ENCODE data around the gene NEK11.
A peak's percentile ranks its signal among the peaks of the same experiment; 100 is the strongest.
"Not testable (repeated sequence)": the region's sequence is repeated elsewhere in the genome, so short reads cannot be mapped to it uniquely, and the experiment has no call there.

The NEK11 gene

DNA sequence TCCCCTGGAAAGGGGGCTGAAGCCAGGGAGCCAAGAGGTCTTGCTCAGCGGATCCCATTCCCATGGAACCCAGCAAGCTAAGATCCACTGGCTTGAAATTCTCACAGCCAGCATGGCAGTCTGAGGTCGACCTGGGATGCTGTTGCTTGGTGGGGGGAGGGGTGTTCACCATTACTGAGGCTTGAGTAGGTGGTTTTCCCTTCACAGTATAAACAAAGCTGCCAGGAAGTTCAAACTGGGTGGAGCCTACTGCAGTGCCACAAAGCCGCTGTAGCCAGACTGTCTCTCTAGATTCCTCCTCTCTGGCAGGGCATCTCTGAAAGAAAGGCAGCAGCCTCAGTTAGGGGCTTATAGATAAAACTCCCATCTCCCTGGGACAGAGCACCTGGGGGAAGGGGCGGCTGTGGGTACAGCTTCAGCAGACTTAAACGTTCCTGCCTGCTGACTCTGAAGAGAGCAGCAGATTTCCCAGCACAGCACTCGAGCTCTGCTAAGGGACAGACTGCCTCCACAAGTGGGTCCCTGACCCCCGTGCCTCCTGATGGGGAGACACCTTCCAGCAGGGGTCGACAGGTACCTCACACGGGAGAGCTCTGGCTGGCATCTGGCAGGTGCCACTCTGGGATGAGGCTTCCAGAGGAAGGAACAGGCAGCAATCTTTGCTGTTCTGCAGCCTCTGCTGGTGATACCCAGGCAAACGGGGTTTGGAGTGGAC, 15.8 kb downstream of the NEK11 start:
- DNase-seq (ENCODE audit: low spot score) = not testable (repeated sequence)

DNA sequence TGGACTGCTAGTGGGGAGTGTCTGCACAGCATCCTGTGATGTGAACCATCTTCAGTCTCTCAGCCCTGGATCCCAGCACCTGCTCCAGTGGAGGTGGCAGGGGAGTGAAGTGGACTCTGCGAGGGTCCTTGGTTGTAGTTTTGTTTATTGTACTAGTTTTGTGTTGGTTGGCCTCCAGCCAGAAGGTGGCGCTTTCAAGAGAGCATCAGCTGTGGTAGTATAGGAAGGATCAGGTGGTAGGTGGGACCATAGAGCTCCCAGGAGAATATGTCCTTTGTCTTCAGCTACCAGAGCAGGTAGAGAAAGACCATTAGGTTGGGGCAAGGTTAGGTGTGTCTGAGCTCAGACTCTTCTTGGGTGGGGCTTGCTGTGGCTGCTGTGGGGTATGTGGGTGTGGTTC, 20.9 kb downstream of the NEK11 start:
- DNase-seq (ENCODE audit: low spot score) = no peak

DNA sequence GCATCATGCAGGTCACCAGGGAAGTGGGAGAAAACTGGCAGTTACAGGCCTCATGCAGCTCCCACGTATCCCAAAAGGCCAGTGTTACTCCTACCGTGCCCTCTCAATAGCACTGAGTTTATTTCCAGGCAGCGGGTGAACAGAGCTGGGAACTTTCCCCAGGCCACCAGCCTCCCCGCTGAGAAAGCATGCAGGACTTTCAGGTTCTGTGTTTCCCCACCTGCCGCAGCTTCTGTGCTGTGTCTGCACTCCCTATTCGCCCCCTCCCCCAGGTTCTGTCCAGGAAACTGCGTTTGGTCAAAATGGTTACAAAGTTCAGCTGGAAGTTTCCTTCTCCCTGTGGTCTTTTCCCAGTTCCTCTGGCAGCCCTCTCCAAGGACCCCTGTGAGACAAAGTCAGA, 21.4 kb downstream of the NEK11 start:
- DNase-seq (ENCODE audit: low spot score) = no peak

DNA sequence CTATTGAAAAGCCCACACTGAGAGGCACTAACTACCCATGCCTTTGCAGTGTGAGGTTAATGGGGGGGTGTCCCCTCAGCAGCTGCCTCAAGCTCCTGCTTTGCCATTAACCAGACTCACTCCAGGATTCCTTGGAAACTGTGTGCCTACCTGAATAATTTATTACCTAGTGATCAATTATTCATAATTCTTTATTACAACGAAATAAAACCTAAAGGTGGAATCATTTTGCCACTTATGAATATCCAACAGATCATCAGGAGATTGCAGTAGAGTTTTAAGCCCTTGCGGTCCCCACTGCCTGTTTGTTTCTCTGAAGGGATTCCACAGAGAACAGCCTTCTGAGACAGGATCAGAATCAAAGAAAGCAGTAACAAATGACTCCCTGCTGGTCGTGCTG, 23.3 kb downstream of the NEK11 start:
- no peak for DNase-seq (ENCODE audit: low spot score)

DNA sequence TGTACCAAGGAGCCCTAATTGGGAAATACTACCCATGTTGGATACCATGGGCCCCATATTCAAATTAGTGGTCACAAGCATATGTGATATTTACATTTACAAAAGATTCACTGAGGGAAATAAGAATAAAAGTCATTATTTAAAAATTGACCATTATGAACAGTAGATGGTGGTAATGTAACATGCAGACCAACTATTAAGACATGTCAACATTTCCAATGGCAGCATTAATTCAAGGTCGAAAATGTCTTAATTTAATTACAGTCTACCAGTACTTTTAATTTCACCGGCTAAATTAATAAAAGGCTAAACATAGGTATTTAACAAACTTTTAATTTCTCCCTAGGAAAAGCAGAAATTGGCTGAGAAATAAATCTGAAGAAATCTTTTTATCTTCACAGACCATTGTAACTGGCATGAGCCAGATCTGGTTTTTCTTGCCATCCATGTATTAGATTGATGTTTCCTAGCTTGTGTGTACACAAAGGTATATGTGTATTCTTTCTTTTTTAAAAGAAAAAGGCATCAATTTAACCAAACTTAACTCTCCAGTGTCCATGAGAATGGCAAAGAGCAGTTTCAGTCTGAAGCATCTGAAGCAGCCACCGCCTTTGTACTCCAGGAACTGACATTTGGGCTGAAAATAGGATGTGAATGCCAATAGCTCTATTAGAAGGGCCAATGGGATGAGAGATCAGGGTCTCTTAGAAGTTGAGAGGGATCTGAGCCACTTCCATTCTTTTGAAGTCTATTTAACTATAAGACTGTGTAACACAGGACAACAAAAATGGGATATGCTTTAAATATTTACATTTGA, 26.6 kb downstream of the NEK11 start:
- no peak for DNase-seq (ENCODE audit: low spot score)

DNA sequence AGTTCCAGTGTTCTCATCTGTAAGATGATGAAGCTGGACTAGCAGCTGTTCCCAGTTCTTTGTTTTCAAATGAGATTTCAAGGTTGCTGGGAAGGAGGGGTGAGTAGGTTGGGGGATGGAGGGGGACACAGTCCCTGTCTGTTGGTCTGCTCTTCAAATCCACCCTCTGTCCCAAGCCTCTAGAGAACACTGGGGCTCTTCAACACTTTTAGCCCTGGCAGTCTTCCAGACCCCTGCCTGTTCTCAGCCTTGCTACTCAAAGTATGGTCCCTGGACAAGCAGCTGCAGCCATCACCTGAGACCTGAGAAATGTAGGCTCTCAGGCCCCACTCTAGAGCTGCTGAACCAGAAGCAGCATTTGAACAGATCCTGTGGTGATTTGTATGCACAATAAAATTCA, 41.3 kb downstream of the NEK11 start:
- no peak for DNase-seq (ENCODE audit: low spot score)

DNA sequence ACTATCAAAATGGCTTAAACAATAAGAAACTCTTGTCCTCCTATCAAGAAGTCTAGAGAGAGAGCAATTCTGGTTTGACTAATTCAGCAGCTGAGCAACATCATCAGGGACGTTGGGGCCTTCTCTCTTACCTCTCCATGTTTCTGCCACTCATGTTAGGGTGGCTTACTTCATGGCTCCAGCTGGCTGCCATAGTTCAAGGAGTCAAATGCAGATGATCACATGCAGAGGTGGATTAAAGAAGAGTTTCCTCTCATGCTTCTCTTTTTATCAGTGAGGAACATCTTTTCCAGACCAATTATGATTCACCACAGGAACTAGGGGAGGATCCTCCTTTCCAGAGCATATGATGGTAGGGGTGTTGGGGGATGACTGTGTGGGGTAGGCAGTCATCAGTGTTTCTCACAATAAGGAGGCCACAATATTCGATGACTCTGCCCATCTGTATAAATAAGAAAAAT, 45.5 kb downstream of the NEK11 start:
- DNase-seq (ENCODE audit: low spot score) = no peak

DNA sequence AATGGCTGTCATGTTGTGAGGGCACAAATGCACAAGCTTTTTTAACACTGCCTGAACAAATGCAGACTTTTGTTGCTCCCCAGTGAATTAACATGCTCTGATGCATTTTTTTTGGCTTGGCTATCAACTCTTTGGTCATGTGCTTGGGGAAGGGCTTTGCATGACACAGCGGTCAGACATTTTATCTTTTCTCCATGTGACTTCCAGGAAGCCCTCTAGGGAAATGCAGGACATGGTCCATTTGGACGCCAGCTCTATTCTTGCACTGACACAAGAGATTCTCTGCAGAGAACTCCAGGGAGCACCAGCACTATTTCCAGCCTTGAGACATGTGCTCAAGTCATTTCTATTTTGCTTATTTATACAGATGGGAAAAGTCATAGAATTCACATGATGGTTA, 46.2 kb downstream of the NEK11 start:
- DNase-seq (ENCODE audit: low spot score) = no peak

DNA sequence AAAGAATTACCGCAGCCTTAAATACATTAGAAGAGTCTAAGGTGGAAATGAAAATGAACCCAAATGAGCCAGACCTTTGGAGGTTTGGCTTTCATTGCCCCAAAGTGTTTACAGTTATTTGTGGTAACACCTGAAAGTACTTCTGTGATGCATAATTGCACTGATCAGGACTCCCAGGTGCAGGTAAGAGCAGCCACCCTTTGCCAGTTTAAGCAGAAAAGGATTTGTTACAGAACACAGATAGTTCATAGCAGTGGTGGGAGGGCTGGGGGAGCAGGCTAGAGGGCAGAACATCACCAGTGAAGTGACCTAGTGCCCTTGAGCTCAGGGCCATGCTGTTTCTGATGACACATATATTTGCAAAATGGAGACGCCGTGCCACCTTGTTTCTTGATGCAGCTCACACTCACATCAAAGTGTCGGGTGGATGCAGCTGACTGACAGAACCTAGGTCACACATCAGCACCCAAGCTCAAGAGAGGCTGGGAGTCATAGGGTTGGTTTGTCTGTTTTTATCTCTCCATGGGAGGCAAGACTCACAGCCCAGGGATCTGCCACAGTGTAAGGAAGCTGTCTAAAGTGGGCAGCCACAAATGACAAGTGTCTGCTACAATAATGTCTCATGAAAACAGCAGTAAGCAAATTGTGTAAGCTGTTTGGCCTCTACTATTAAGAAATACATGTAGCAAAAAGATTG, 49.1 kb downstream of the NEK11 start:
- DNase-seq (ENCODE audit: low spot score) = no peak

DNA sequence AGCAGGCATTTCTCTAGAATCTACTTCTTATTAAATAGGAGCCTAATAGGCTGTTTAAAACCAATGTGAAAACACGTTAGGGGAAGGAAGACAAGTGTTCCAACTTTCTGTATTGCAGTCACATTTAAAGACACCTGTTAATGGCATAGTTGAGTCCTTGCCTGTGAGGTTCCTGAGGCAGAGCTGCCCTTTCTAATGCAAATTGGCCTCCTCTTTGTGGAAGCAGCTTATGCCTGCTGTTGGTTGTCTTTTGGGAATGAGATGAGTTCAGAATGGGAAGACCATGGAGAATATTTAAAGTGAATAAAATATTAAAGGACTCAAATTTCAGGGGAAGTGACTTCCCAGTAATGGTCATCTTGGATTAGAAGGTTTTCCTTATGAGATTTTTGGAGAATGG, 51.2 kb downstream of the NEK11 start:
- DNase-seq (ENCODE audit: low spot score) = no peak

DNA sequence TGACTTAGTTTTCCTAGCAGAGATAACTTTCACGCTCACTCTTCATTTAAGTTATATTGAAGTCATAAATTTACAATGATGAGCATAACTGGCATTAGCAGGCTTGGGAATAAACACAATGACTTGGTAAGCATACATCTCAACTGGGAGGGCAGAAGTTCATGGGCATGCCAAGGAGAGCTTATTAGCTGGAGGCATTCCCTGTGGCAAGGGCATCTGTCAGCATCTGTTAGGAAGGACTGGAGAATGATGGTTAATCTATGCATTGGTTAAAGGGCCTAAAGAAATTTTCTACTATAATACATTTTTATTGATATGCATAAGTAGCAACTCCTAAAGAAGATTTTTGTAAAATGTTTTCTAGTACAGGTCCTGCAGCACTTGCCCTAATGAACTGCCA, 52.4 kb downstream of the NEK11 start:
- DNase-seq (ENCODE audit: low spot score) = no peak

DNA sequence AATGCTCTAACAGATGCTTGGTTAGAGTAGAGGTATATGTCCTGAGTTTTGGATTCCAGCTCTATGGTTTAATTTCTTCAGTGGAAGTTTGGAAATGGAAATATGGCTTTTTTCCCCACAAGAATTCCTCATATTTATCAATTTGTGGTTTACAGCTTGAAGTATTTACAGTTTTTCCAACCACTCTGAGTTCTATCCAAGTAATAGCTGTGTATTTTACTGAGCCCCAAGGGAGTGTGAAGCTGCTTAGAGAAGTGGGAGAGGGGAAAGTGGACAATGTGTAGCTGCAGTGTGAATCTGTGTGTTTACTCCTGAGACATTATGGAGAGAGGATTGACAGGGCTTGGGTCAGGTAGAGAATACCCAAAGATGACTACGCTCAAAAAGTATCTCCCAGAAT, 54.5 kb downstream of the NEK11 start:
- no peak for DNase-seq (ENCODE audit: low spot score)

DNA sequence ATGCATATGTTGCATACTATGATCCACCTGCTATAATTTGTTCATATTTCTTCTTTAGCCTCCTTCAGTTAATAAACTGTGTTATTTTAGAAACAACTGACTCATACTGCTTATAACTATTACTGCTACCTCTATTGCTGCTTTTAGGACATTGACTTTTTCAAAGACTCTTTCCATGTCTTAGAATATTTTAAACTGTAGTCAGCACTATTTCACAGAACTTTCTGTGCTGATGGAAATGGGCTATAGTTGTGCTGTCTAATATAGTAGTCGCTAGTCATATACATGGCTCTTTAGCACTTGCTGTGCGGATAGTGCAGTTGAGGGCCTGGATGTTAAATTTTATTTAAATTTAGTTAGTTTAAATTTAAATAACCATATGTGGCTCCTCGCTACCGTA, 55.6 kb downstream of the NEK11 start:
- no peak for DNase-seq (ENCODE audit: low spot score)

DNA sequence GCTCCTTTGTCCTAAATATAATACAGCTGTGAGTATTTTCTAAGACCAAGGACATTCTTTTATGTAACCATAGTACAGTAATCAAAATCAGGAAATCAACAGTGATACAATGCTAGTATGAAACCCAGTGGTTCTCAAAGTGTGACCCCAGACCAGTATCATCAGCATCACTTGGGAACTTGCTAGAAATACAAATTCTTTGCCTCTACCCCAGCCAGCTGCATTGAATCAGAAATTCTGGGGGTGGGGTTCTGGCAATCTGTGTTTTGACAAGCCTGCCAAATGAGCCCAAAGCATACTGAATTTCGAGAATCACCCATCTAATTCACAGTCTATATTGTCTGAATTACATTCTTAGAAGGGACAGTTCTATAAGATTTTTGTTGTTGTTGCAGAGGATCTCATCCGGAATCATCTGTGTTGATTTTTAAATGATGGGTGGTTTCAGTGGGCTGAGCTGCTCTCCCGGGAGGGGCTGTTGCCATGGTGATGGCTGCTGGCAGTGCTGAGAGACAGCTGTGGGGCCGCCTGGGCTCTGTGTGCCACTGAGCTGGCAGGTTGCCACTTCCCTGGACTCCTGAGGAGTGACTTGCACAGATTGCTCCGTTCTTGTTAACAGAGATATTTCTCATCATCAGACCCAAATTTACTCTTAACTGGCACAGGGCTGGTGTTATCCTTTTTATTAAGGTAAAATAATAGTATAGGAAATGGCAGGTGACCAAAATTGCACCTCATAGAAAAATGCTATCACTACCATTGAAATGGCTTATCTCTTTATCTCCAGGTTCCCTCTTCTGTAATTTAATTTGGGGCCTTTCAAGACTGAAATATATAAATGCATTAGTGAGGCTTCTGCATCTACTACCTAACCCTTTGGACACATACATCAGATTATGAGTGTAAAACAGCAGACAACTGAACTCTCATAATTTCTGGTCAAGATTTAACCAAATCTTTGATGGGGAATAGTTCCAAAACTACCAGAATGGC, 56.5 kb downstream of the NEK11 start:
- DNase-seq (ENCODE audit: low spot score) = peak; percentile 66

DNA sequence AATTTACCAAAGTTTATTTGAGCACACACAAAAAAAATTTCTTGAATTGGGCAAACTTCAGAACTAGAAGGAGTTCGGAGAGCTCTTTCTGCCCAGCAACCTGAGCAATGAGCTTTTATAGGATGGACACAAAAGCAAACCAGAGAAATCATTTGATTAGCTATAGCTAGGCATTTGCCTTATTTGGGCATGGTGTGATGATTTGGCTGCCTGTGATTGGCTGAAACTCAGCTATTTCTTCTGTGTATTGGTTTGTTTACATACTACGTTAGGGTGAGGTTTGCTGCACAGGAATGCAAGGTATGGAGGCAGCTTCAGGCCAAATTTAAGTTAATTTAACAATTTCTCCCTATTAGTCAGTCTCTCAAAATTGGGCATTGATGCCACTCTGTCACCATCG, 65.1 kb downstream of the NEK11 start:
- DNase-seq (ENCODE audit: low spot score) = no peak

DNA sequence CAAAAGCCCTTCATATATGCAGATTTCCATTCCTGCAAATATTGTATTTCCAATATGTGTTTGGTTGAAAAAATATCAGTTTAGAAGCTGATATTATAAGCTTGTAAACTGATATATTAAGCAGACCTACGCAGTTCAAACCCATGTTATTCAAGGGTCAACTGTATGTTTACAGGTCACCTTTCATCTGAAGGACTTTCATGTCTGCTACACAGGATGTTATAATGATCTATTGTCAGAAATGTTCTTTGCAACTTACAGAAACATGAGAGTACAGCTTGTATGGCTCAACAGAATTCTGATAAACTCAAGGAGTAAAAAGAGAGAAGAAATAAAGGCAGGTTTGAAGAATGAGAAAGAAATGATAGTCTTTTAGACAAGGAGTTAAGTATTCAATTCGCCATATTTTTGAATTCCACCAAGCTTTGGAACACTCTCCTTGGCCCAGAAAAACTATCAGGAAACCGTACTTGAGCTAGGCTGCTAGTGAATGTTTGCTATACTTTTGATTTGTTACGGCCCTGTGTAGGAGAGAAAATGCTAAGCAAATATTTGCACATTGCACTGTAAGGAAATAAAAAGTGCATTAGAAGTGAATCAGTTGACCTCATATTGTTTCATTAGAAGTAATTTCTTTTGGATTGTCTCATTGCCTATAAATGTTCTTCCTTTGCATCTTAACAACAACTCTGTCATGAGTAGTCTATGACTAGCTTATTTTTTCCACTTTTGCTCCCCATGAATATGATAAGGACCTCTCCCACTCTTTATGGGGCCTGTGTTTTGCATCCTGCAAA, 81.2 kb downstream of the NEK11 start:
- DNase-seq (ENCODE audit: low spot score) = no peak

DNA sequence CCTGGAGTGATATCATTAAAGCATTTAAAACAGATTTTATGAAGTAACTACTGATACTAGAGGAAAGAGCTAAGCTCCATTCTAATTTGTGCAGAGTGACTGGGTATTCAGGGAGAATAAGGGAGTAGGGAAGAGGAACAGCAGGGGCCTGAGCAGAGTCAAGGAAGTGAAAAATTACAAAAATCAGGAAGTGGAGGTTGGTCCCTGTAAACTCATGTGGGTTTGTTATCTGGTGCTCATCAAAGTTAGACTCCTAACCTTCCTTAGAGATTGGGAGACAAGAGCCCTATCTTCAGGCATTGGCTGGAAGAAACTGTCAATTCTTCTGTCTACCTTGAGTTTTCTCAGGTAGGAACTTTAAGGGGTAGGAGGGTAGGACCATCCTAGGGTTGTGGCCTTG, 82.5 kb downstream of the NEK11 start:
- no peak for DNase-seq (ENCODE audit: low spot score)

DNA sequence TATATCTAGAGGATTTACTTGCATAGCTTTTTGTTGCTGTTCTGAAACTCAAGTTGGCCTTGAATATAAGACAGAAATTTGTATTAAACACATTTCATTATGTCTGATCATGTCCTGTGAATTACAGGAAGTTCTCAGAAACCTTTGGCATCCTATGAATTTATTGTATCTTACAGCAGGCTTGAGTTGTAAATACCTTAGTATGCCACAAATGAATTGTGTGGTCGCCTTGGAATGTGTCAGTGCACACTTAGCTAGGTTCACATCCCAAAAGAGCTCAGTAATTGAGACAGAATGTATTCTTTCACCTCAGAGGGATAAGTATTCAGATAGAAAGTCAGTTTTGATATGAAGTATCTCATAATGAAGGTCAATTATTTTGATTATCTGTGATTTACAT, 83.4 kb downstream of the NEK11 start:
- no peak for DNase-seq (ENCODE audit: low spot score)

DNA sequence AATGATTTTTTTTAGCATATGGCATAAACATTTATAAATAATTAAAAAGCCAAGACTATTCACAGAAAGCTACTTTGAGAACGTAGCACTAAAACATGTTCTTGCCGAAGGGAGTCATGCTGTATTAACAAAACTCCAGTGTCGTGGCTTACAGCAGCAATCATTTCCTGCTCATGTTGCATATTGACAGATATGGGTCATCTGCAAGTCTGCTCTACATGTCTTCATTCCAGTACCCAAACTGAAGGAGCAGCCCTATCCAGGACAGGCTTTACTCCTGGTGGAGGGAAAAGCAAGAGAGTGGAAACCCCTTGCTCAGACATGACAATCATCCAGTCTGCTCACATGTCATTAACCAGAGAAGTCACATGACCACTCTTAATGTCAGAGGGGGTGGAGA, 87.6 kb downstream of the NEK11 start:
- no peak for DNase-seq (ENCODE audit: low spot score)

DNA sequence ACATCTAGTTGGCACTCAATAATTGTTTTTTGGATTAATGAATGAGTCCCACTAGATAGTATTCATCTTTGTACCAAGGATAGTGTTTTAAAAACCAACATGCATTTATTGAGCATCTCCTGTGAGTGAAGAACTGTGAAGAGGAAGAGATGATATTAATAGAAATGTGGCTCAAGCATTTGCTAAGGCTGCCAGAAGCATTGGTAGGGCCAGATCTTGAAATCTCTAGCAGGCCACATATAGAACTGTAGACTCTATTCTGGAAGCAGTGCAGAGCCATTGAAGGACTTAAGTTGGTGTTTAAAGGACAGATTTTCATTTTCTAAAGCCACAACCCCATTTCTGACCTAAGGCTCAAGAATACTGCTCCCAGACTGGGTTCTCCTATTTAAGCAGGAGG, 99.0 kb downstream of the NEK11 start:
- DNase-seq (ENCODE audit: low spot score) = no peak

DNA sequence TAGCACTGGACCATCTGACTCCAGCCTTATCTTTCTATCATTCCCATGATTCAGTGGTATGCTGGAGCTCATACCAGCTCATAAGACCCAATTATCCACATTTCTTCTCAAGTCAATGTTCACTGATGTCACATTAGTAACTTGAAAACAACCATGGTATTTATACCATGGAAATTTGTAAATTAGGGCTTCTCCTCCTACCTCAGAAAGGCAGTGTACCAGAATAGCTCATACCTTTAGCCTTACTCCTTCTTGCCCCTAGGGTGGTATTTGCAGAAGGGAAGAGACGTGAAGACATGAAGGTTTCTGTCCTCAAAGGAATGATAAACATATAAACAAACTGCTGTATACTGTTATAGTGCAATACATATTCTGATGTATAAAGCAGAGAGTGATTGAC, 114.2 kb downstream of the NEK11 start:
- no peak for DNase-seq (ENCODE audit: low spot score)

Measured in ecto neural progenitor cell (in vitro differentiated cells).